Lung (tissue), 12 donors: Measurements from ENCODE around the gene TMEM145. TPM values are rescaled to one million over a fixed set of nuclear protein-coding genes. Genes with fewer than 3 reads are reported as not detected.

Experiments
- ATAC-seq: fragments of 200-7000 bp; cut with Tn5 transposase; one replicate; pipeline ENCODE4 v1.9.1; 2020; ENCODE audit warnings: moderate number of reproducible peaks; ENCODE audit not compliant: insufficient read depth, low FRiP score
- DNase-seq, 3 donors: peaks; one replicate each; pipeline ENCODE4 v3.0.0-alpha.2; 2013 to 2017
- H3K27ac ChIP-seq, 2 donors: one replicate each; pipeline ENCODE4 v1.5.1; 2013; ENCODE audit warnings: mild to moderate bottlenecking in 2 of 2, moderate library complexity in 2 of 2, control low read depth in 1 of 2, inconsistent platforms in 1 of 2, low read depth in 1 of 2, low read length in 1 of 2
- H3K27me3 ChIP-seq, 3 donors: one replicate each; pipeline ENCODE4 v1.5.1; 2013; ENCODE audit warnings: low read length in 2 of 3; ENCODE audit not compliant: control insufficient read depth in 3 of 3, insufficient read depth in 3 of 3
- H3K36me3 ChIP-seq, 4 donors: one replicate each; pipeline ENCODE4 v1.5.1; 2013; ENCODE audit warnings: low read length in 4 of 4, mild to moderate bottlenecking in 1 of 4, moderate library complexity in 1 of 4; ENCODE audit not compliant: control insufficient read depth in 4 of 4, insufficient read depth in 4 of 4
- H3K4me1 ChIP-seq, 5 donors: one replicate each; pipeline ENCODE4 v1.5.1; 2013; ENCODE audit warnings: low read length in 5 of 5, mild to moderate bottlenecking in 2 of 5, moderate library complexity in 1 of 5; ENCODE audit not compliant: control insufficient read depth in 5 of 5, insufficient read depth in 5 of 5
- H3K4me3 ChIP-seq: one replicate; pipeline ENCODE4 v1.5.1; 2013; ENCODE audit warnings: mild to moderate bottlenecking, control low read depth, moderate library complexity
- H3K9ac ChIP-seq, 2 donors: one replicate each; pipeline ENCODE4 v1.5.1; 2013; ENCODE audit warnings: low read length in 2 of 2, control low read depth in 1 of 2; ENCODE audit not compliant: insufficient read depth in 1 of 2
- H3K9me3 ChIP-seq, 4 donors: one replicate each; pipeline ENCODE4 v1.5.1; 2013; ENCODE audit warnings: low read length in 3 of 4, mild to moderate bottlenecking in 1 of 4, moderate library complexity in 1 of 4; ENCODE audit not compliant: control insufficient read depth in 4 of 4, insufficient read depth in 3 of 4
- WGBS, 2 donors: extraction: QIAGEN DNeasy Blood & Tissue Kit; methylation state at CpG; one replicate each; pipeline ENCODE4 v1.1.7; 2013; 5-methylcytosine and 5-hydroxymethylcytosine counted together
- polyA plus RNA-seq, 2 donors: library from polyadenylated mRNA; stranded (reverse); fragments of 200-250 nt; gene quantifications; one replicate each; pipeline ENCODE4 v1.2.1, GENCODE V29; 2013
- total RNA-seq, 2 donors: library from RNA; depleted of rRNA in 1 of 2; stranded (reverse); fragments of >200 nt in 1 of 2; gene quantifications; one replicate each; pipeline ENCODE4 v1.2.1, GENCODE V29; 2014 to 2021
- TF ChIP-seq, protein P1 (sequence below): IDR thresholded peaks from 2 replicates; pipeline ENCODE4 v1.5.1; 2012; ENCODE audit warnings: mild to moderate bottlenecking; ENCODE audit errors: control extremely low read depth, extremely low read depth
- donor health status: control.
- donor health status: control.
- donor health status: Bipolar disorder and iron deficiency.
- donor health status: healthy.
- donor health status: DM: yes; HTN: yes; CAD: no.

The TMEM145 gene
- total and polyA plus RNA-seq, 4 donors = 0.12 to 0.95 (median 0.40) TPM; not detected in 1

GRCh38 chr19:42293948-42294347, 19.2 kb upstream of the TMEM145 start:
- no peaks in the 10 kb centered on the region for H3K4me1 ChIP-seq
- no peak overlapping the region for H3K4me3 ChIP-seq
- DNase-seq (no peak), ATAC-seq (no peak)
- TF ChIP-seq, protein P1, sequence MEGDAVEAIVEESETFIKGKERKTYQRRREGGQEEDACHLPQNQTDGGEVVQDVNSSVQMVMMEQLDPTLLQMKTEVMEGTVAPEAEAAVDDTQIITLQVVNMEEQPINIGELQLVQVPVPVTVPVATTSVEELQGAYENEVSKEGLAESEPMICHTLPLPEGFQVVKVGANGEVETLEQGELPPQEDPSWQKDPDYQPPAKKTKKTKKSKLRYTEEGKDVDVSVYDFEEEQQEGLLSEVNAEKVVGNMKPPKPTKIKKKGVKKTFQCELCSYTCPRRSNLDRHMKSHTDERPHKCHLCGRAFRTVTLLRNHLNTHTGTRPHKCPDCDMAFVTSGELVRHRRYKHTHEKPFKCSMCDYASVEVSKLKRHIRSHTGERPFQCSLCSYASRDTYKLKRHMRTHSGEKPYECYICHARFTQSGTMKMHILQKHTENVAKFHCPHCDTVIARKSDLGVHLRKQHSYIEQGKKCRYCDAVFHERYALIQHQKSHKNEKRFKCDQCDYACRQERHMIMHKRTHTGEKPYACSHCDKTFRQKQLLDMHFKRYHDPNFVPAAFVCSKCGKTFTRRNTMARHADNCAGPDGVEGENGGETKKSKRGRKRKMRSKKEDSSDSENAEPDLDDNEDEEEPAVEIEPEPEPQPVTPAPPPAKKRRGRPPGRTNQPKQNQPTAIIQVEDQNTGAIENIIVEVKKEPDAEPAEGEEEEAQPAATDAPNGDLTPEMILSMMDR = no peak
- no peaks in the 10 kb centered on the region for H3K9me3 ChIP-seq
- no peak overlapping the region for H3K27ac ChIP-seq
- H3K9ac ChIP-seq = no peak overlapping the region
- no peaks in the 10 kb centered on the region for H3K27me3 ChIP-seq
- peaks cover 10 to 67% (median 32%) of the 10 kb centered on the region in 4 donors for H3K36me3 ChIP-seq
- WGBS, 2 donors = 94 to 95% methylated on average over 13 to 15 of the region's 15 CpGs

GRCh38 chr19:42294471-42295137, 18.5 kb upstream of the TMEM145 start:
- Histone ChIP-seq H3K9ac (no peak overlapping the region), H3K9me3 (no peaks in the 10 kb centered on the region), H3K4me3 (no peak overlapping the region), H3K4me1 (no peaks in the 10 kb centered on the region), H3K27ac (no peak overlapping the region), H3K36me3 (peaks cover 10 to 60% (median 28%) of the 10 kb centered on the region in 4 donors), H3K27me3 (no peaks in the 10 kb centered on the region)
- whole genome bisulfite sequencing, 2 donors = 84 to 85% methylated on average over 24 of the region's 24 CpGs
- no peak for DNase-seq
- ATAC-seq = no peak
- TF ChIP-seq, protein P1 = no peak

DNA sequence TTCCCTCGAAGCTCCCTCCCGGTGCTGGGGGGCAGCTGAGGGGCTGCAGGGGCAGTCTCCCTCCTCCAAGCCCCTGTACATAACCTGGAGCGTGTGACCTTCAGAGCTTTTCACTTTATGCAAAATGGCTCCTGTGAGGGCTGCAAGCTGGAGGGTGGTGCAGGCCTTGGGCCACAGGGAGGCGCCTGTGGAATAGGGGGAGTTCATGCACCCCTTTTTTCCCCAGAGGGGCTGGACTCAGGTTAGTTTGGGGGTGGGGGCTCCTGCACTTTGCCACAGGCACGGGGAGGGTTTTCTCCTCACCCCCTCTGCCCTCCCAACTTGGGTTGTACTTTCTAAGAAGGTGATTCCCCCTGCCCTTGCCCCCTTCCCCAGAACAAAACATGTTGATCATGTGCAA, 17.8 kb upstream of the TMEM145 start:
- Histone ChIP-seq H3K9ac (no peak overlapping the region), H3K27me3 (no peaks in the 10 kb centered on the region), H3K27ac (no peak overlapping the region), H3K4me3 (no peak overlapping the region), H3K9me3 (no peaks in the 10 kb centered on the region), H3K36me3 (peaks cover 10 to 53% (median 25%) of the 10 kb centered on the region in 4 donors), H3K4me1 (no peaks in the 10 kb centered on the region)
- TF ChIP-seq, protein P1 = no peak
- DNase-seq (no peak), ATAC-seq (no peak)
- WGBS, 2 donors = 76 to 85% methylated on average over 5 of the region's 5 CpGs
